KG1 (cell line): ENCODE measurements around the gene COL27A1.
"Not testable (repeated sequence)": the region's sequence is repeated elsewhere in the genome, so short reads cannot be mapped to it uniquely, and the experiment has no call there.

Experiments
- DNase-seq: peaks from one replicate; lab custom pipeline; 2025; lab: John Stamatoyannopoulos, UW

Gene COL27A1

DNA sequence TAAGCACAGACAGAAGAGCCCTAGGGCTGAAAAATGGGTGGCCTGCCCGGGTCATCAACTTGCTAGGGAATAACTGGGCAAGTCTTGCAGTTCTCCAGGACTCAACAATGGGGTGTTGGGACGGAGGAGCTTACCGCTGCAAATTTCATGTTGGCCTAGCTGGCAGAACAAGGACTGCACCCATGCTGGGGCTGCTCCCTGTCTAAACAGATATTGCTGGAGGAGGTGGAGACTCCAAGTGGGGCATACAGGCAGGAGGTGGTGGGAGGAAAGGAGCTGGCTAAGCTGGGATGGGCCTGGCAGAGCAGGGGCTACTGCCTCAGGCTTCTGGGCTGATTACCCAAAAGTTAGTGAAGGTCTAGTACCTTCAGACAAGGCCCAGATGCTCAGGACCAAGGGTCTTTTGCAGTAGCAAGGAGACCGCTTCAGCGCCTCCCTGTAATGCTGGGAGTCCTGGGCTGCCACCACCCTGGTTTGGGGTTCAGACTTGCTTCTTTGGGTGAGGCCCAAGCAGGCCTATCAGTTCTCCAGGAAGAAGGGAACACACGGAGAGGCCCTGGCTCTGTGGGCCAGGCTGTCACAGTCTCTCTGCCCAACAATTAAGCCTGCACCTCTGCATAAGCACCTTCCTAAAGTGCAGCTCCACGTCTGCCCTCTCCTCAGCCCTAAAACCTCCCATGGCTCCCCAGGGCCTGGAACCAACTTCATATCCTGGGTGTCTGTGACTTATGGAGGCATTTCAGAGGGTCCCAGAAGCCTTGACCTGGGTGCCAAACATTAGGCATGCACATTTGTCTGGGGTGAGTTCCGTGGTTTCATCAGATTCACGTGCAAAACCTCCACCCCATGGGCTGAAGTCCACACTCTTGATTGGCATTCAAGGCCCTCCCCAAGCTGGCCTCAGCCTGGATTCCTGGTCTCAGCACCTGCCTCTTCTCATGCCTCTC is 32.0 kb upstream of the COL27A1 start:
- DNase-seq: no peak

DNA sequence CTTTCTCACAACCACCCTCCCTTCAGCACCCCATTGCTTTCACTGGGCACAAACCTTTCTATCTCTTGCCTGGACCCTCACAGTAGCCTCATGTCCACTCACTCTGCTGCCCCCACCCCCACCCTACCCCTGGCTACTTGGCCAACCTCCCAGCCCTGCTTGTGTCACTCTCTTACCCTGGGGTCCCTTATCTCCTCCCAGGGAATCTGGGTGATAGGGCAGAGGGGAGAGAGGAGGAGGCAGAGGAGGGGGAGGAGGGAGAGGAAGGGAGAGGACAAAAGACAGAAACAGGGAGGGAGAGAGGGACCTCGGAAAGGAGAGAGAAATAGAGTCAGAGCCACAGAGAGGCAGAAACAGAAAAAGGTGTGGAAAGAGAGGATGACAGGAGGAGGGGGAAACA is 31.2 kb upstream of the COL27A1 start:
- no peak for DNase-seq

DNA sequence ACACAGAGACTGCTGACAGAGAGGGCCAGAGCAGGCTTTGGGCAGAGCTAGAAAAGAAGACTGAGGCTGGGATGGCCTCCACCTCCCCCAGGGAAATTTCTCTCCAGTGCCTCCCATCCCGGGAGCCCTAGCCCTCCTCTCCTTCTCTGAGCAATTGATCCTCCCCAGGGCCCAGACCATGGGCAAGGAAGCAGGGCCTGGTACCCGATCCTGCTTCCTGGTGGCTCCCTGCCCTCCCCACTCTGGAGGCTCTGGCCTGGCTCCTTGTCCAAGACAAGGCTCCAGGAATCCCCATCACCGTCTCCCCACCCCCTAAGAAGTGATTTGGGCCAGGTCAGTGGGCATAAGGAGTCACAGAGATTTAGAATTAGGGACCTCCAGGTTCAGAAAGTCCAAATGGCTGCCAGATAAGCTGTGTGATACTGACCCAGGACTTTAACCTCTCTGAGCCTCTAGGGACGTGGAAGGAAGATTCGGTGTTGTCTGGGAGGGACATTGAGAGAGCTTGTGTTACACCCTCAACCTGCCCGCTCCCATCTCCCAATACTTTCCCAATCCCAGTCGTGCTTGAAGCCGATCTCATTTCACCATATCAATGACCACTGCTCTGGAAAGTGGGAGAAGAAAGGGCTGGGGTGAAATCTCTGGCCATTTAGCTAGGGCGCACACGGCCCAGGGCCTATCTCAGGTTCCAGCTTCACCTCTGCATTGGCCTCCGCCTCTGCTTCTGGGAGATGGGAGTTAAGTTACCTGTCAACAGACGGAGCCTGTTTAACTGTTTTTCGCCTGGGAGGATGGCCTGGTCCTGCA is 30.5 kb upstream of the COL27A1 start:
- DNase-seq: no peak

DNA sequence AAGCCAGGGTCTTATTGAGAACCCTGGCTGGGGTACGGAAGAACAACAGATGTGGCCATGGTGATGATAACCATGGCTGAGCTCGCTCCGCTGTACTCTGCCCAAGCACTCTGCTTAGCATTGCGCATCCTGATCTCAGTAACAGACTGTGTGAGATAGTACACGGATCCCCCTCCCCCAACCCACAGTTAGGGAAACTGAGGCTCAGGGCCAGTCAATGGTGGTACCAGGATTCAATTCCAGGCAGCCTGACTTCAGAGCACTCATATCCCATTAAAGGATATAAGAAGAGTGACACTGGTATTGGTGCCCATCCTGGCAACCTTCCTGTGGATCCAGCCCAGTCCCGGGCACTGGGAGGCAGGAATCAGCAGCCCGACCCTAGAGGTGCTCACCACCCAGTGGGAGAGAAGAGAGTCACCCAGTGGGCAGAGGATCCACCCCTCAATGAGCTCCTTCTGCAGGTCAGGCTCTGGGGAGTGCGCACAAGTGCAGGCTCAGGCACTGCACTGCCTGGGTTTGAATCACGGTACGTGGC is 29.8 kb upstream of the COL27A1 start:
- DNase-seq: no peak

DNA sequence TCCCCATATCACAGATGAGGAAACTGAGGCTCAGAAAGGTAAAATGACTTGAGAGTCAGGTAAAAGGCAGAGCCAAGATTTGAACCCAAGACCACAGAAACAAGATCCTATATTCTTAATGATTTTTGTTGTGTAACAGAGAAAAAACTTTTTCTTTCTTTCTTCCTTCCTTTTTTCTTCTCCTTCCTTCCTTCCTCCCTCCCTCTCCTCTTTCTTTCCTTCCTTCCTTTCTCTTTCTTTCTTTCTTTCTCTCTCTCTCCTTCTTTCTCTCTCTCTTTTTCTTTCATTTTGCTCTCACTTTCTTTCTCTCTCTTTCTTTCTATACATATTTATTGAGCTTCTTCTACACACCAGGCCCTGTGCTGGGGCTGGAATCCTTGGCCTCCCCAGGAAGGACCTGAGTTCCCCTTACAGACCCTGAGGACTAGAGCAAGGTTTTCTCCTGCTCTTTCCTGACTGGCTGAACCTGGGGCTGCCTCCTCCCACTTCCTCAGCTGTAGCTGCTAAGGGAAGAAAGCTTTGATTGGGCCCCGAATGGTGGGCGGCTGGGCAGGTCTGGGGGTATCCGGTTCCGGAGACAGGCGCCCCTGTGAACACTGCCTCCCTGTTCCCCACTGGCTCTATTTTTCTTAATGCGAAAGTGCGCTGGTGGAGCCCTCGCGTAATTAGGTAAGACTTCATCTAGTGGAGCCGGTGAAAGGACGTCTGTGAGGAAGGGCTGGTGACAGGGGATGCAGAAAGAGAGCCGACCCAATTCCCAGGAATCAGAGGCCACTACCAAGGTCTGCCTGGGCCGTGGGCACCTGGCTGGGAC is 28.9 kb upstream of the COL27A1 start:
- DNase-seq: no peak

DNA sequence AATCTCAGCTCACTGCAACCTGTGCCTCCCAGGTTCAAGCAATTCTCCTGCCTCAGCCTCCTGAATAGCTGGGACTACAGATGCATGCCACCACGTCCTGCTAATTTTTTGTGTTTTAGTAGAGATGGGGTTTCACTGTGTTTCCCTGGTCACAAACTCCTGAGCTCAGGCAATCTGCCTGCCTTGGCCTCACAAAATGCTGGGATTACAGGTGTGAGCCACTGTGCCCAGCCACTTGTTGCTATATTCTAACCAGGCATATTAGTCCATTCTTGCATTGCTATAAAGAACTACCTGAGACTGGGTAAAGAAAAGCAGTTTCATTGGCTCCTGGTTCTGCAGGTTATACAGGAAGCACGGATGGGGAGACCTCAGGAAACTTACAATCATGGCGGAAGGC is 26.6 kb upstream of the COL27A1 start:
- DNase-seq: not testable (repeated sequence)

DNA sequence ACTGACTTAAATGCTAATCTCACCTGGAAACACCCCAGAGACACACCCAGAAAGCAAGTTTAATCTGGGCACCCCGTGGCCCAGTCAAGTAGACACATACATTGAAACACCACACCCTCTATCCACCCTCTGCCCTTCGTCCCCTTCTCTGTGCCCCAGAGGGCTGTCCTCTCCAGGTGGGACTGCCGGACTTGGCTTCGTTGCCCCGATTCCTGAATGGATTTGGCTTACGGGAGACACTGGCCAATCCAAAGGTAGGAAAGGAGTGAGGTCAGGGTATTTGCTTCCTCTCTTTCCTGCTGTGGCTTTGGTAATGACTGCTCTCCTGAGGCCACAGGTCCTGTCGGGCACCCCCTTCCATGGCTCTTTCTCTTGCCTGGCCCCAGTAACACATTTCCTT is 25.2 kb upstream of the COL27A1 start:
- no peak for DNase-seq

DNA sequence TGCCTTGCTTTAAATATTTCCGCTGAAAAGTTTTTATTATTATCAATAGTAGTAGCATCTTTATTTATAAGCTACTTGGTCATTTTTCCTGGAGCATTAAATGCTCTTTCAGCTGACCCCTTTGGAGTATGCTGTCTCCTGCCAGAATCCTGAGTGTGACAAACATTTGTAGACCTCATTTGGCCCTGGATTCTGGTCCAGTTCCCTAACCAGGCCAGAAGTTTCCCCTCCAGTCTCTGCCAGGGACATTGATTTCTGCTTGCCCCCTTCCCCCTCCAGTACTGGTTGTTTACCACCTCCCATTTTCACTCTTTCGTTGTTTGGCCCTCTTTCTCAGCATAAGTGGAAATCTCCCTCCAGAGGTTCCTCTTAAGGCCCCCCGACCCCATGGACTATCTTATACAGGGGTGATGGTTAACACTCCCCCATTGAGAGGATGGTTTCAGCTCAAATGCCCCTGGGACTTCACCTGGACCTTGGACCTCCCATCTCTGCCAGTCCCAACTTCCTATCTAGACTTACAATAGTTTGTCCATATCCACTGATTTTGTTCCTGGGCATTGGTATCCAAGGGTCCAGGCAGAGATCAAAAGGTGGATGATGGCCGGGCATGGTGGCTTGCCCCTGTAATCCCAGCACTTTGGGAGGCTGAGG is 24.6 kb upstream of the COL27A1 start:
- no peak for DNase-seq

DNA sequence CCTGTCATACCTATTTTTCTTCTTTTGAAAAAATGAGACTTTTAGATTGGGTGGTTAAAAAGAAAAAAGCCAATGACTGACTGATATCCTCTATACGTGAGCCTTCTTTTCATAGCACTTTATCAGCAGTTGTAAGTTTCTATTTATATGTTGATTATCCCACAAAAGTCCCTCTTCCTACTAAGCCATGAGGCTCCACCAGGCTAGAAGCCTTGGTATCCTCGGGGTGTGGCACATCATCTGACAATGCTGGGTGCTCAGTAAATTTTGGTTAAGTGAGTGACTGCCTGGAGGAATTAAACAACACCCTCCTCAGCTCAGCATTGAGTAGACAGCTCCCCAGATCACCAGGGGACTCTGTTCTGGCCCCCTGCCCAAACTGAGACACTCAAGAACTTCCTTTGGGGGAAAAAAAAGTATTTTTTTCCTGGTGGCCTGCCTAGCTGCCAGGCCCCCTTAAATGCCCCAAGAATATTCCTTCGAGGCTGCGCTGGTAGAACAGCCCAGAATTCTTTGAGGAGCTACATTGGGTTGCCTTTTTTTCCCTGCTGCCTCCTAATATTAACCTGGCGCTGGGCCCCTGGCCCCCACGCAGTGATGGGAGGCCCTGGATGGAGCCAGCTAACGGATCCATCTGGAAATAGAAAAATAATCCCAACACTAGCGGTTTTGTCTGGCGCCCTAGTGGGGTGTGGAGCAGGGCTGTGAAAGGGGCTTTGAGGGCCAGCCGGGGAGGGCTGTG is 23.4 kb upstream of the COL27A1 start:
- DNase-seq: no peak

DNA sequence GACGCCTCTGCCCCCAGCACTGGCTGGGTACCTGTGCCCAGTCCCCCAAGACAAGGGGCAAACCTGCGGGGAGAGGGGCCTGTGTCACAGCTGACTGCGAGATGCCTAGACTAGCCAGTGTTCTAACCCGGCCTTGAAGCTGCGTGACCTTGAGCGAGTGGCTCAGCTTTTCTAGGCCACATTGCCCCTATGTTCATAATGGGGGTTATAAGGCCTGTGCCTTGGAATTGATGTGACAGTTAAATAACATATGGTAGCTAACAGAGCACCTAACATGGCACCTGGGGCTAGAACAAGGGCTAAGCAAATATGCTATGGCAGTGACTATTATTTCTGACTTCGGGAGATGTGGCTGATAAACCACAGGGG is 22.8 kb upstream of the COL27A1 start:
- no peak for DNase-seq

DNA sequence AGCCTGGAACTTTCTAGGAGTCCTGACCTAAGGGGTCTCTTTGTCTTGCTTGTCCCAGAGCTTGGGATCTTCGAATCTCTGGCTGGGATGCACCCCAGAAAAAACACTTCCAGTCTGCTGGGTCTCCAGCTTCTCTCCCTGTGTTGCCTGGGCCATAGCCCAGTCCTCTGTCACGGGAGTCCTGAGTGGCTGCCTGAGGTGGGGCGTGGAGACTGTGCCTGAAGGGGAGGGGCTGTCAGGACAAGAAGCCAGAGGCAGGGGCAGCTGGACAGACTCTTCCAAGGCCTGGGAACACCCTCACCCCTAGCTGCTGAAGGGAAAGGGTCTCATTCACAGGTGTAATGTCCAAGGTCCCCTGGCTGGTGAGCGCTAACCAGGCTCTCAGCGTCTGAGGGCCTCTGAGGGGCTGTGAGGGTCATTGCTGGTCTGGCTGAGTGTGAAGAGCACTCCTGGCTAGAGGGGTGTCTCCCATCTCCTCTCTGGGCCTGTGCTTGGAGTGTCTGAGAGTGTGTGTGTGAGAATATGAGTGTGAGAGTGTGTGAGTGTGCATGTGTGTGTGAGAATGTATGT is 20.4 kb upstream of the COL27A1 start:
- no peak for DNase-seq

DNA sequence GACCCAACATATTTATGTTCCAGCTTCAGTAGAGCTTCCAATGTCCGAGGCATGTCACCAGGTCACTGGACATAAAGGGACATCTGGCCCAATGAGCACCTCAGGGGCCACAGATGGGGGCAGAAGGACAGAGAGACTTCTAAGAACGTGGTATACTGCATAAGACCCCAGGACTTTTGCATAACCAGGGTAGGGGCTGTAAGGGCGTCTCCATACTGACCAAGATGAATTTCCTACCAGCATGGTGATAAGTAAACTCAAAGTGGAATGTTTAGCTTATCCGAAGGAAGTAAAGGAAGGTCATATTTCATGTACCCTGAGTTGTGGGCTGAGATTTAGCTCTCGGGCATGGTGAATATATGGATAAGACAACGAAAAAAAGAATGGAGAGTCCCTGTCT is 17.5 kb upstream of the COL27A1 start:
- DNase-seq: no peak

DNA sequence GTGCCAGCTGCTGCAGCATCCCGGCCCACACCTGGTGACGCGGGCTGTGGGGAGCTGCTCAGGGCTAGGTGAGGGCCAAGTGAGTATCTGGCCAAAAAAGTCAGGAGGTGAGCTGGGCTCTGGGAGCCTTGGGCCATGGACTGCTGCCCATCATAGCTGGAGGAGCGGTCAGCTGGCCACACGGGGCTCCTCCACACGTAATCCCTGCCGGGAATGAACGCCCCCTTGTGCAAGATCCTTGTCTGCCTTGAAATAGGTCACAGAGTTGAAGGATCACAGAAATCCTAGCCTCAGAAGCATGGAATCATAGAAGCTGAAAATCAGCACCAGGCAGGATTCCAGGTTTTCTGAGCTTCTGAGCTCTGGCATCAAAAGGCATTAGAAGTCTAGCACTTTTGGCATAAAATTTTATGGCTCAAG is 16.8 kb upstream of the COL27A1 start:
- no peak for DNase-seq

DNA sequence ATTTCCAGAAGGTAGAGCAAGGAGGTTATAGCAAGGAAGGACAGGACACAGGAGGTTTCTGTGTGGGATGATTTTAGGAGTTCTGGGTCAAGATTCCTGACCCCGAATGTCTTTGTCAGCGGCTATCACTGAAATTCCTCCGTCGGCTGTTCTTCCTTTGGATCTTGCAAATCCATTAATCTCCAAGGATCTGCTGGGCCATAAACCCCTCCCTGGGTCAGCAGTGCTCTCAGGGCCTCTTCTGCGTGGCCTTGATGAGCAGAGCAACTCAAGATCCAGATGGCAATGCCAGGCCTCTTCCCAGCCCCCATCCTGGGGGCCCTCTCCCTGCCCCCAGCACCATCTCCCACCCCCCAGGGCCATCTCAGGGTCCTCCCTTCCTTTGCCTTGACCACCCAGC is 16.3 kb upstream of the COL27A1 start:
- no peak for DNase-seq

DNA sequence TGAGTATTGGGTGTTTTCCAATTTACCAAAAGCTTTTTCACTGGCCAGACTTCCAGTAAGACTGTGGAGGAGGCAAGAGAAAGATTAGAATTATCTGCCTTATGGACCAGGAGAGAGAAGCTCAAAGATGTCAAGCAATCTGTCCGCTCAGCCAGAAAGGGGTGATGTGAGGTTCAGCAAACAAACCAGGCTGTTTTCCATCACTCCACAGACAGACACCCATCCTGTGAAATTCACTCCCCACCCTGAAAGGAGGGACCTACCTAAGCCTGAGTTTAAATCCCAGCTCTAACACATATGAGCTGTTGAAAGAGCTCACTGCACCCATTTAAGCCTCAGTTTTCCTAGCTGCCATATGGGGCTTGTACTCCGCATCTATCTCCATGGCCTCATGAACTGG is 14.9 kb upstream of the COL27A1 start:
- no peak for DNase-seq

DNA sequence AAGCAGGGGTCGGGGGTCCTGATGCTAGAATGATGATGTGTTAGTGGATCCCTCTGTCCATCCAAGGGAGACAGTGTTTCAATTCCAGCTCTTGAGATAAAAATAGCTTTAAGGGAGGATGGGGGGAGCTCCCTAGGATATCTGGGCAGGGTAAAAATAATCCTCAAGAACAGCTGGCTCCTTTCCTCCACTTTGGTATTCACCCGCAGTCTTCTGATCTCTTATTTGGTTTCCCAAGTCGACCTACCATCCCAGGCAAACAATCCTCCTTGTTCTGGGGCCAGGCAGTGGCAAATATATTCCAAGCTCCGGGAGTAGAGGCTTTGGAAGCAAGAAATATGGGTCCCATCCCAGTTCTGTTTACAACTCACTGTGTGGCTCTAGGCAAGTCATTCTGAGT is 14.5 kb upstream of the COL27A1 start:
- DNase-seq: no peak

DNA sequence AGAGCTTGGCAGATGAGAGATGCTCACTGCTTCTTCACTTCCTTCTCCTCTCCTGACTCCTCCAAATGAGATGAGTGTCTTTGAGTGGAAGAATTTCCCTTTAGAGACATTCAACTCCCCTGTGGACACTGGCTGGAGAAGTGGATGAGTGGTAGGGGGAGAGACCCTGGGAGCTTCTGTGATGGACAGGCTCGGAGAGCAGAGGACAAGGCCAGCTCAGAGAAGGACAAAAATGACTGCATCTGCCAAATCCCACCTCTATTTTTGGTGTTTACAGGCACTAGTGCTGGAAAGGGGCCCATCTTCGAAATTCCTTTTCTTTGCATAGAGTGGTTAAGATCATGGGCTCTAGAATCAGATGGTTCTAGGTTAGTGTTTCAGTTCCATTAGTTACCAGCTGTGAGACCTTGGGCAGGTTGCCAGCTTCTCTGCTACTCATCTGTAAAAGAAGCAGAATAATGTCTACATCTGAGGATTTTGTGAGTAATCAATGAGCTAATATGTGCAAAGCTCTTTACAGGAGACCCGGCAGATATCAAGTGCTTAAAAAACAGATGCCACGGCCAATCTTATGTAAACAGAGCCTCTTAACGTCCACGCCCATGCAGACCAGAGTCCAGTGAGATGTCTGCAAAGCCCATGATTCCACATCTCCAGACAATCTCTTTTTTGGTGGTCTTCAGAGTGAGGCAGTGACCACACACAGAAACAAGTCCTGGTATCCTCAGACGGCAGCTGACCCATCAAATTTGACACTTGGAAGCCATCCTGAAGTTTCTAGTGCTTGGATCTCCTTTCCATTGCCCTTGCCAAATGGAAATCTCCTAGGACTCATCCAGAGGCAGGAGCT is 13.6 kb upstream of the COL27A1 start:
- no peak for DNase-seq

DNA sequence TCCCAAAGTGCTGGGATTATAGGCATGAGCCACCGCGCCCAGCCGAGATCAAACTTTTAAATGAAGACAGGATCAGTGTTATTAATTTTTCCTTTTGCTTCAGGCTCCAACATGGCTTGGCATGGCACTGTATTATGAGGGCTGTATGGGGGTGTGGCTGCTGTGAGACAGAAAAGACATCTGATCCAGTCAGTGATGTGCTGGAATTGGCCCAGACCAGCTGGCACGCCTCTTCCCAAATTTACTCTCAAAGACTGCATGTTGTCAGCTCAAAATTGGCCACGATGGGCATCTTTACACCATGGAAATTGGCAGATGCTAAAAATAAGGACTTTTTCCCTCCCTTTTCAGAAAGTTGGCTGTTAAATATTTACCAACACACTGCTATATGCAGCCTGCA is 12.1 kb upstream of the COL27A1 start:
- no peak for DNase-seq

DNA sequence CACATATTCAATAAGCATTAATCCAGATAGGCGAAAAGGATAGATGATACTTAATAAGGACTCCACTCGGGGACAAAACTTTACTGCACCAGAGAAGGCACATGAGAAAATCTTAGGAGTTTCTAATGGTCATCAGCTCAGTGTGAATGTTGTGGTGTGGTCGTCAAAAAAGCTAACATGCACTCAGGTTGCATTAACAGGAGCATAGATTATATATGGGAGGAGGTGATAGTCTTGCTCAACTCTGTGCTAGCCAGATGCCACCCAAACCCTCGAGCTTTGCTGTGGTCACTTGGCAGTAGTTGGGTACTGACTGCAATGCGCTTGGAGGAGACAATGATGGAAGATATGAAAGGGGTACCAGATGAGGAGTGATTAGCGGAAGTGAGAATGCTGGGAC is 8.6 kb upstream of the COL27A1 start:
- DNase-seq: no peak

DNA sequence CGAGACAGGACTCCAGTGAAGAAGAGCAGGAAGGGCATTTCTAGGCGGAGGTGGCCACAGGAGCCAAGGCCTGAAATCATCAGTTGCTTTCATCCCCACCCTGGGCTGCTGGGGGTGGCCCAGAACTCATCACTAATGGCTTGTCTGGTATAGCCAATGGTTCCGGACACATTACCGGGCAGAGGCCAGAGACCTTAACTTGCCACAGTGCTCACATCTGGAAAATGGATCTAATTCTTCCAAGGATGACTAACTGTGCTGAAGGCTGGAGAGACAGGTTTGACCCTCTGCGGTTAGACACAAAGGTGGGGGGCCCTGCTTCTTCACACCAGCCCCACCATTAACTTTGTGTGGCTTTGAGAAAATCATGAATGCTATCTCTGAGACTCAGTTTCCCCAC is 6.2 kb upstream of the COL27A1 start:
- no peak for DNase-seq
